HepG2 (cell line): ENCODE results near the gene MTREX. TPM values are rescaled to one million over a fixed set of nuclear protein-coding genes. Genes with fewer than 3 reads are reported as not detected.

Source experiments
- ATAC-seq: fragments of 200-7000 bp; cut with Tn5 transposase; 3 replicates; pipeline ENCODE4 v1.9.1; 2020; ENCODE audit warnings: mild to moderate bottlenecking, moderate library complexity
- BruUV-seq: library from RNA; stranded (reverse); fragments of 400-500 nt; replicated peaks from 2 replicates; lab custom pipeline; 2021; lab: Mats Ljungman, UMichigan
- CTCF ChIA-PET: fragments of 300-600 bp; formaldehyde crosslinking; extraction: SDS; loops from one replicate; lab custom pipeline; 2021; ENCODE audit warnings: low total read pairs, inconsistent platforms, low intra/inter-chr PET ratio; lab: Yijun Ruan, JAX
- POLR2A ChIA-PET: fragments of 350-600 bp; sonication (Branson Sonifier 250); formaldehyde crosslinking; loops from one replicate; lab custom pipeline; 2020; ENCODE audit warnings: antibody characterized with exemption, inconsistent platforms; lab: Yijun Ruan, JAX
- DNase-seq: peaks from one replicate; pipeline ENCODE4 v3.0.0-alpha.2; 2015; ENCODE audit warnings: low spot score
- FAIRE-seq: peaks from 3 replicates; lab custom pipeline; 2011; peaks lifted over from hg19 to GRCh38; lab: Jason Lieb, UNC
- H2AFZ ChIP-seq: one replicate; pipeline ENCODE4 v1.6.1; 2011; ENCODE audit warnings: low read length, inconsistent platforms
- H3K27ac ChIP-seq: fragments of 300-600 bp; 3 replicates; pipeline ENCODE4 v1.8.0; 2011; ENCODE audit warnings: mixed run types, mild to moderate bottlenecking, mixed read lengths, low read length, inconsistent platforms; ENCODE audit not compliant: insufficient read depth; ENCODE audit errors: extremely low read length
- H3K27me3 ChIP-seq, 2 experiments: fragments of 200-600 bp in 1 of 2; 2 replicates in 1 of 2; 3 replicates in 1 of 2; pipeline versions ENCODE4 v1.6.0 to v1.8.0; 2011; ENCODE audit warnings: low read length in 2 of 2, mild to moderate bottlenecking in 2 of 2, moderate library complexity in 2 of 2, inconsistent platforms in 1 of 2; ENCODE audit not compliant: insufficient read depth in 2 of 2, control insufficient read depth in 1 of 2
- H3K36me3 ChIP-seq, 2 experiments: fragments of 200-600 bp in 1 of 2; replicated peaks in 1 of 2; 2 replicates in 1 of 2; 3 replicates in 1 of 2; pipeline versions ENCODE4 v1.5.1 to v1.8.0; 2011; ENCODE audit warnings: low read length in 2 of 2, inconsistent platforms in 1 of 2; ENCODE audit not compliant: insufficient read depth in 2 of 2, control insufficient read depth in 1 of 2
- H3K4me1 ChIP-seq: 2 replicates; pipeline ENCODE4 v1.5.1; 2012; ENCODE audit warnings: low read length, inconsistent platforms; ENCODE audit not compliant: insufficient read depth
- H3K4me2 ChIP-seq: 2 replicates; pipeline ENCODE4 v1.6.0; 2011; ENCODE audit warnings: low read depth, low read length, inconsistent platforms
- H3K4me3 ChIP-seq, 3 experiments: fragments of 200-600 bp in 1 of 3; sonication (generic), shearing (Covaris generic) in 1 of 3; replicated peaks in 1 of 3; 2 replicates each; pipeline ENCODE4 v1.5.1; 2011 to 2016; ENCODE audit warnings: low read length in 3 of 3, inconsistent platforms in 2 of 3, low read depth in 2 of 3, mild to moderate bottlenecking in 2 of 3, control low read depth in 1 of 3, mixed read lengths in 1 of 3; ENCODE audit not compliant: insufficient read depth in 1 of 3
- H3K79me2 ChIP-seq: one replicate; pipeline ENCODE4 v1.6.1; 2011; ENCODE audit warnings: low read length, inconsistent platforms; ENCODE audit not compliant: insufficient read depth
- H3K9ac ChIP-seq: 2 replicates; pipeline ENCODE4 v1.6.0; 2011; ENCODE audit warnings: mild to moderate bottlenecking, low read depth, low read length, inconsistent platforms; ENCODE audit not compliant: insufficient read depth
- H3K9me3 ChIP-seq: 2 replicates; pipeline ENCODE4 v1.5.1; 2012; ENCODE audit warnings: mild to moderate bottlenecking, low read length
- H4K20me1 ChIP-seq: 2 replicates; pipeline ENCODE4 v1.6.0; 2011; ENCODE audit warnings: inconsistent platforms, mild to moderate bottlenecking, low read length, moderate library complexity; ENCODE audit not compliant: insufficient read depth
- HNRNPH1 ChIP-seq: fragments of 200-400 bp; formaldehyde crosslinking; optimal IDR thresholded peaks from 2 replicates; pipeline ENCODE3; 2017; ENCODE audit warnings: mild to moderate bottlenecking, low read depth, low read length
- KDM2A ChIP-seq: sonication (generic); formaldehyde crosslinking; IDR thresholded peaks from 2 replicates; pipeline ENCODE4 v1.4.0; 2020; ENCODE audit warnings: low read depth, missing genetic modification reagents, borderline replicate concordance
- MZF1 ChIP-seq: sonication (generic); formaldehyde crosslinking; IDR thresholded peaks from 2 replicates; pipeline ENCODE4 v1.8.1; 2023; ENCODE audit warnings: mild to moderate bottlenecking, missing genetic modification reagents, borderline replicate concordance
- NFKBIZ ChIP-seq: IDR thresholded peaks from 2 replicates; pipeline ENCODE4 v1.6.1; 2018; ENCODE audit warnings: missing genetic modification reagents, missing compliant biosample characterization
- PLRG1 ChIP-seq: fragments of 450-650 bp; conservative IDR thresholded peaks from 2 replicates; pipeline ENCODE4 v1.6.1; 2016
- RXRA ChIP-seq: sonication (generic); formaldehyde crosslinking; IDR thresholded peaks from 2 replicates; pipeline ENCODE4 v1.5.1; 2020; ENCODE audit warnings: missing genetic modification reagents
- TAF15 ChIP-seq: fragments of 200-400 bp; formaldehyde crosslinking; IDR thresholded peaks from one replicate; pipeline ENCODE4 v1.6.1; 2018; ENCODE audit warnings: mild to moderate bottlenecking, low read depth, low read length; ENCODE audit not compliant: poor library complexity, severe bottlenecking
- TOE1 ChIP-seq: sonication (generic); formaldehyde crosslinking; IDR thresholded peaks from 2 replicates; pipeline ENCODE4 v1.4.0; 2020; ENCODE audit warnings: mild to moderate bottlenecking, missing genetic modification reagents
- ZNF3 ChIP-seq: IDR thresholded peaks from 2 replicates; pipeline ENCODE4 v1.7.0; 2017; ENCODE audit warnings: inconsistent platforms
- ZNF33B ChIP-seq: sonication (generic); formaldehyde crosslinking; IDR thresholded peaks from 2 replicates; pipeline ENCODE4 v1.5.1; 2020; ENCODE audit warnings: mild to moderate bottlenecking, missing genetic modification reagents
- ZNF772 ChIP-seq: sonication (generic); formaldehyde crosslinking; IDR thresholded peaks from 2 replicates; pipeline ENCODE4 v1.5.0; 2020; ENCODE audit warnings: mild to moderate bottlenecking, missing genetic modification reagents
- WGBS: methylation state at CpG from one replicate; pipeline ENCODE4 v1.1.6; 2017; ENCODE audit warnings: low lambda C conversion rate; 5-methylcytosine and 5-hydroxymethylcytosine counted together
- in situ Hi-C: cut with HindIII; loops from 2 replicates; pipeline ENCODE4 v1.10.0; 2017; ENCODE audit warnings: low pct_unique_long_range_greater_than_20kb; ENCODE audit not compliant: extremely low pct_ligation_motif_present
- intact Hi-C: fragments of 100-400 bp; cut with micrococcal nuclease; formaldehyde crosslinking; loops from one replicate; pipeline ENCODE4 v1.10.0; 2022; ENCODE audit not compliant: unreplicated experiment
- polyA plus RNA-seq, 8 experiments: library from polyadenylated mRNA; depleted of rRNA in 3 of 8; stranded (reverse) in 7 of 8; unstranded in 1 of 8; fragments of >200 nt; fragmentation: Illumina TruSeq in 4 of 8; extraction: Trizol in 4 of 8; gene quantifications; 2 replicates each; pipeline versions ENCODE4 v1.2.1 to v1.2.3, GENCODE V29; 2011 to 2016; ENCODE audit warnings: low read depth in 4 of 8, missing spikeins in 1 of 8, mixed read lengths in 1 of 8; ENCODE audit not compliant: insufficient read depth in 1 of 8
- total RNA-seq, 5 experiments: library from RNA; depleted of rRNA; stranded (reverse); fragments of >200 nt; fragmentation: Illumina TruSeq; extraction: Trizol; gene quantifications; 2 replicates each; pipeline ENCODE4 v1.2.3, GENCODE V29; 2016; ENCODE audit warnings: low read depth in 1 of 5
- TF ChIP-seq, protein P1 (sequence below): sonication (generic); formaldehyde crosslinking; IDR thresholded peaks from 2 replicates; pipeline ENCODE4 v1.8.1; 2023; ENCODE audit warnings: mild to moderate bottlenecking, inconsistent platforms, moderate library complexity, missing genetic modification reagents, borderline replicate concordance
- TF ChIP-seq, protein P2 (sequence below): sonication (generic); formaldehyde crosslinking; IDR thresholded peaks from 2 replicates; pipeline ENCODE4 v1.5.1; 2020; ENCODE audit warnings: missing genetic modification reagents, mild to moderate bottlenecking, borderline replicate concordance
- TF ChIP-seq, protein P3 (sequence below): sonication (generic); formaldehyde crosslinking; IDR thresholded peaks from 2 replicates; pipeline ENCODE4 v1.5.0; 2020; ENCODE audit warnings: mild to moderate bottlenecking, missing genetic modification reagents

MTREX gene
- total and polyA plus RNA-seq, 2 of the 13 experiments (the other 11 are each of a cell fraction or from before 2014, with no cell fraction given) = 16.4 to 91.5 TPM

DNA sequence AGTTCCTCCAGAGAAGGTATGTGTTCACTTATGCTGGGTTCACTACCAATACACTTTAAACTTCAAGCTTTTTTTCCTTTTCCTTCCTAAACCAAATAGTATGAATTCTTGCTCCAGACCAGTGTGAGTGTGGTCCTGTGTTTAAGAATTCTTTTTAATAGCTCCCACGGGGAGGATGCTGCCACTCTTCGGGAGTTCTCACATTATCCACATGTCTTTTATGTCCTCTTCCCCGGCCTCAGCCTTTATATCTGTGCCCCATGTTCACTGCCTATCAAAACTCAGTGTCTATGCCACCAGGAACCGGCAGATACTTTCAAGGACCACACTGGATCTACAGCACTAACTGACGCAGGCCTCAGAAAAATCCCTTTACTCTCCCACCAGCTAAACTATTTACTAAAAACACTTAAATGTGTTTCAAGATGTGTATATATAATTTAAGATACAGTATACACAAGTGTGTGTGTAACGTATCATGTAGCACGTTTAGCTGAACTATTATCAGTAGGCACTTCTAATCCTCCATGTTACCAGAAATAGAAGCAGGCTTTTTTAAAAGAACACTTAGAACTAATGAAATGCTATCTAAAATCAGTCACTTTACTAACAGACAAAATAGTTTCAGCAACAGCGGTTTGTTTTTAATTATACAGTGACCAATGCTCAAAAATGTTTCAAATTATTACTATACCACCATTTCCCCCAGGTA lies 139.0 kb downstream of the MTREX start:
- no peaks in the 10 kb centered on the region for H3K9me3 ChIP-seq
- no peak for ATAC-seq
- H3K4me3 ChIP-seq = no peak overlapping the region
- peaks cover 12% of the 10 kb centered on the region for H3K4me1 ChIP-seq
- no peaks in the 10 kb centered on the region for H3K79me2 ChIP-seq
- H3K36me3 ChIP-seq = no peaks in the 10 kb centered on the region
- intact Hi-C loops (no loop called here), in situ Hi-C loops (no loop called here)
- H3K27me3 ChIP-seq = no peaks in the 10 kb centered on the region
- ChIA-PET CTCF (no interaction called here), POLR2A (no interaction called here)
- no peak for DNase-seq
- H3K4me2 ChIP-seq = no peak overlapping the region
- H3K9ac ChIP-seq = no peak overlapping the region
- no TSS peak for BruUV-seq
- FAIRE-seq = no peak
- H4K20me1 ChIP-seq = no peaks in the 10 kb centered on the region
- 93% methylated on average over 8 of the region's 8 CpGs for WGBS
- H3K27ac ChIP-seq = no peak overlapping the region
- H2AFZ ChIP-seq = no peak overlapping the region
- TF ChIP-seq, protein P1, sequence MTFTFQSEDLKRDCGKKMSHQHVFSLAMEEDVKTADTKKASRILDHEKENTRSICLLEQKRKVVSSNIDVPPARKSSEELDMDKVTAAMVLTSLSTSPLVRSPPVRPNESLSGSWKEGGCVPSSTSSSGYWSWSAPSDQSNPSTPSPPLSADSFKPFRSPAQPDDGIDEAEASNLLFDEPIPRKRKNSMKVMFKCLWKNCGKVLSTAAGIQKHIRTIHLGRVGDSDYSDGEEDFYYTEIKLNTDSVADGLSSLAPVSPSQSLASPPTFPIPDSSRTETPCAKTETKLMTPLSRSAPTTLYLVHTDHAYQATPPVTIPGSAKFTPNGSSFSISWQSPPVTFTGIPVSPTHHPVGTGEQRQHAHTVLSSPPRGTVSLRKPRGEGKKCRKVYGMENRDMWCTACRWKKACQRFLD (CRISPR knock-in tag) = no peak
- TF ChIP-seq TAF15 (no peak), ZNF772 (CRISPR knock-in tag) (no peak), PLRG1 (no peak), RXRA (no peak), KDM2A (no peak), ZNF33B (CRISPR knock-in tag) (no peak), TOE1 (CRISPR knock-in tag) (no peak), HNRNPH1 (no peak), NFKBIZ (CRISPR knock-in tag) (no peak), MZF1 (CRISPR knock-in tag) (no peak), ZNF3 (no peak)
- TF ChIP-seq, protein P2, sequence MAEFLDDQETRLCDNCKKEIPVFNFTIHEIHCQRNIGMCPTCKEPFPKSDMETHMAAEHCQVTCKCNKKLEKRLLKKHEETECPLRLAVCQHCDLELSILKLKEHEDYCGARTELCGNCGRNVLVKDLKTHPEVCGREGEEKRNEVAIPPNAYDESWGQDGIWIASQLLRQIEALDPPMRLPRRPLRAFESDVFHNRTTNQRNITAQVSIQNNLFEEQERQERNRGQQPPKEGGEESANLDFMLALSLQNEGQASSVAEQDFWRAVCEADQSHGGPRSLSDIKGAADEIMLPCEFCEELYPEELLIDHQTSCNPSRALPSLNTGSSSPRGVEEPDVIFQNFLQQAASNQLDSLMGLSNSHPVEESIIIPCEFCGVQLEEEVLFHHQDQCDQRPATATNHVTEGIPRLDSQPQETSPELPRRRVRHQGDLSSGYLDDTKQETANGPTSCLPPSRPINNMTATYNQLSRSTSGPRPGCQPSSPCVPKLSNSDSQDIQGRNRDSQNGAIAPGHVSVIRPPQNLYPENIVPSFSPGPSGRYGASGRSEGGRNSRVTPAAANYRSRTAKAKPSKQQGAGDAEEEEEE (CRISPR knock-in tag) = no peak
- TF ChIP-seq, protein P3, sequence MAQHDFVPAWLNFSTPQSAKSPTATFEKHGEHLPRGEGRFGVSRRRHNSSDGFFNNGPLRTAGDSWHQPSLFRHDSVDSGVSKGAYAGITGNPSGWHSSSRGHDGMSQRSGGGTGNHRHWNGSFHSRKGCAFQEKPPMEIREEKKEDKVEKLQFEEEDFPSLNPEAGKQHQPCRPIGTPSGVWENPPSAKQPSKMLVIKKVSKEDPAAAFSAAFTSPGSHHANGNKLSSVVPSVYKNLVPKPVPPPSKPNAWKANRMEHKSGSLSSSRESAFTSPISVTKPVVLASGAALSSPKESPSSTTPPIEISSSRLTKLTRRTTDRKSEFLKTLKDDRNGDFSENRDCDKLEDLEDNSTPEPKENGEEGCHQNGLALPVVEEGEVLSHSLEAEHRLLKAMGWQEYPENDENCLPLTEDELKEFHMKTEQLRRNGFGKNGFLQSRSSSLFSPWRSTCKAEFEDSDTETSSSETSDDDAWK (CRISPR knock-in tag) = no peak
